HepG2 (cell line): ENCODE data around the gene GADD45GIP1. TPM values are rescaled to one million over a fixed set of nuclear protein-coding genes. Genes with fewer than 3 reads are reported as not detected.

ENCODE experiments used
- ELF3 ChIP-seq: IDR thresholded peaks from 2 replicates; pipeline ENCODE4 v1.6.1; 2016; ENCODE audit warnings: missing genetic modification reagents, missing compliant biosample characterization
- ETV5 ChIP-seq: IDR thresholded peaks from 2 replicates; pipeline ENCODE4 v1.6.1; 2018; ENCODE audit warnings: missing biosample characterization, missing genetic modification reagents, inconsistent platforms, borderline replicate concordance
- FOXK2 ChIP-seq: fragments of 450-650 bp; IDR thresholded peaks from 2 replicates; pipeline ENCODE4 v1.6.1; 2016
- GPN1 ChIP-seq: sonication (generic); formaldehyde crosslinking; IDR thresholded peaks from 2 replicates; pipeline ENCODE4 v1.5.1; 2020; ENCODE audit warnings: missing genetic modification reagents, borderline replicate concordance
- IRF2 ChIP-seq: IDR thresholded peaks from 2 replicates; pipeline ENCODE4 v1.6.1; 2018; ENCODE audit warnings: missing genetic modification reagents, missing compliant biosample characterization
- KDM4B ChIP-seq: sonication (generic); formaldehyde crosslinking; IDR thresholded peaks from 2 replicates; pipeline ENCODE4 v1.4.0; 2020; ENCODE audit warnings: missing genetic modification reagents
- KMT2A ChIP-seq: sonication (generic); formaldehyde crosslinking; IDR thresholded peaks from 2 replicates; pipeline ENCODE4 v1.4.0; 2020; ENCODE audit warnings: missing genetic modification reagents
- PRPF4 ChIP-seq: fragments of 200-400 bp; formaldehyde crosslinking; IDR thresholded peaks from 2 replicates; pipeline ENCODE4 v1.6.1; 2016; ENCODE audit warnings: low read length, low read depth; ENCODE audit not compliant: poor library complexity, severe bottlenecking
- RAD21 ChIP-seq: fragments of 450-650 bp; formaldehyde crosslinking; IDR thresholded peaks from 2 replicates; pipeline ENCODE4 v1.5.0; 2020; ENCODE audit warnings: mild to moderate bottlenecking
- REPIN1 ChIP-seq: sonication (generic); formaldehyde crosslinking; IDR thresholded peaks from 2 replicates; pipeline ENCODE4 v1.8.0; 2022; ENCODE audit warnings: missing genetic modification reagents, low read depth, mild to moderate bottlenecking, borderline replicate concordance
- RFX1 ChIP-seq: fragments of 450-650 bp; IDR thresholded peaks from 2 replicates; pipeline ENCODE4 v1.6.1; 2017
- RFXANK ChIP-seq: IDR thresholded peaks from 2 replicates; pipeline ENCODE4 v1.6.1; 2016
- SATB2 ChIP-seq: sonication (generic); formaldehyde crosslinking; IDR thresholded peaks from 2 replicates; pipeline ENCODE4 v1.5.0; 2020; ENCODE audit warnings: missing genetic modification reagents
- ZNF224 ChIP-seq: sonication (generic); formaldehyde crosslinking; IDR thresholded peaks from 2 replicates; pipeline ENCODE4 v1.5.0; 2020; ENCODE audit warnings: mild to moderate bottlenecking, missing genetic modification reagents
- polyA plus RNA-seq, 8 experiments: library from polyadenylated mRNA; depleted of rRNA in 3 of 8; stranded (reverse) in 7 of 8; unstranded in 1 of 8; fragments of >200 nt; fragmentation: Illumina TruSeq in 4 of 8; extraction: Trizol in 4 of 8; gene quantifications; 2 replicates each; pipeline versions ENCODE4 v1.2.1 to v1.2.3, GENCODE V29; 2011 to 2016; ENCODE audit warnings: low read depth in 4 of 8, missing spikeins in 1 of 8, mixed read lengths in 1 of 8; ENCODE audit not compliant: insufficient read depth in 1 of 8
- total RNA-seq, 5 experiments: library from RNA; depleted of rRNA; stranded (reverse); fragments of >200 nt; fragmentation: Illumina TruSeq; extraction: Trizol; gene quantifications; 2 replicates each; pipeline ENCODE4 v1.2.3, GENCODE V29; 2016; ENCODE audit warnings: low read depth in 1 of 5
- TF ChIP-seq, protein P1 (sequence below): sonication (generic); formaldehyde crosslinking; IDR thresholded peaks from 2 replicates; pipeline ENCODE4 v1.4.0; 2020; ENCODE audit warnings: missing genetic modification reagents, borderline replicate concordance
- TF ChIP-seq, protein P2 (sequence below): sonication (generic); formaldehyde crosslinking; IDR thresholded peaks from 2 replicates; pipeline ENCODE4 v1.8.0; 2022; ENCODE audit warnings: missing genetic modification reagents, mild to moderate bottlenecking, moderate library complexity, borderline replicate concordance

Gene GADD45GIP1
- total and polyA plus RNA-seq, 2 of the 13 experiments (the other 11 are each of a cell fraction or from before 2014, with no cell fraction given) = 24.6 to 30.7 TPM

DNA sequence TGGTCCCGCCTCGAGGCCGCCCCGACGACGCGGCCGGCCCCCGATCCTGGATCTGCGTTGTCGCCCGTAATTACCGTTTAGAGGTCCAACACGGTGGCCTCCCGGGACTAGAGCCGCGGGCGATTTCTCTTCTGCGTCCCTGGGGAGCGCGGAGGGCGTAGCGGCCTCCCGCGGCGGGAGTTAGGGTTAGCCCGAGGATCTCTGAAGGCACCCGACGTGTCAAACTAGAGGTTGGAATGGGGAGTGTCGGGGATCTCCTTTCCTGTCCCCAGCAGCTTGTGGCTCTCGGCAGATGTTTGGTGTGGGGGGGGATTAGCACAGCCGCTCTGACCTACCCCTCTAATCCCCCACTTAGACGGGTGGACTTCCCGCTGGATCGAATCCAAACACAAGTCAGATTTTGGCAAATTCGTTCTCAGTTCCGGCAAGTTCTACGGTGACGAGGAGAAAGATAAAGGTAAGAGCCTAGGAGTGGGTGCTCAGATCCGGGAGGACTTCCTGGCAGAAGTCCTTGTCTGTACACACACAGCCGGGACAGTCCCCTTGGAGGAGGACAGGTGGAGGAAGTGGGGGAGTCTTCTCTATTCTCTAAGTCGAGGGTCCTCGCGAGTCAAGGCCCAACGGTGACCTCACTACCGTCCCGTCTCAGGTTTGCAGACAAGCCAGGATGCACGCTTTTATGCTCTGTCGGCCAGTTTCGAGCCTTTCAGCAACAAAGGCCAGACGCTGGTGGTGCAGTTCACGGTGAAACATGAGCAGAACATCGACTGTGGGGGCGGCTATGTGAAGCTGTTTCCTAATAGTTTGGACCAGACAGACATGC, 18.0 kb downstream of the GADD45GIP1 start (continued):
- TF ChIP-seq ZNF224 (CRISPR knock-in tag) (0 out of 2 replicates have a peak, but pooled peaks have one; percentile 43), REPIN1 (CRISPR knock-in tag) (no peak), ETV5 (CRISPR knock-in tag) (no peak), RFXANK (CRISPR knock-in tag) (no peak), SATB2 (CRISPR knock-in tag) (no peak), FOXK2 (no peak), ELF3 (CRISPR knock-in tag) (no peak), RAD21 (0 out of 2 replicates have a peak, but pooled peaks have one; percentile 6), KMT2A (CRISPR knock-in tag) (no peak; the same call in 1 of the 2 replicates), PRPF4 (no peak), KDM4B (no peak), GPN1 (CRISPR knock-in tag) (no peak), RFX1 (no peak), IRF2 (CRISPR knock-in tag) (no peak)
- TF ChIP-seq, protein P1, sequence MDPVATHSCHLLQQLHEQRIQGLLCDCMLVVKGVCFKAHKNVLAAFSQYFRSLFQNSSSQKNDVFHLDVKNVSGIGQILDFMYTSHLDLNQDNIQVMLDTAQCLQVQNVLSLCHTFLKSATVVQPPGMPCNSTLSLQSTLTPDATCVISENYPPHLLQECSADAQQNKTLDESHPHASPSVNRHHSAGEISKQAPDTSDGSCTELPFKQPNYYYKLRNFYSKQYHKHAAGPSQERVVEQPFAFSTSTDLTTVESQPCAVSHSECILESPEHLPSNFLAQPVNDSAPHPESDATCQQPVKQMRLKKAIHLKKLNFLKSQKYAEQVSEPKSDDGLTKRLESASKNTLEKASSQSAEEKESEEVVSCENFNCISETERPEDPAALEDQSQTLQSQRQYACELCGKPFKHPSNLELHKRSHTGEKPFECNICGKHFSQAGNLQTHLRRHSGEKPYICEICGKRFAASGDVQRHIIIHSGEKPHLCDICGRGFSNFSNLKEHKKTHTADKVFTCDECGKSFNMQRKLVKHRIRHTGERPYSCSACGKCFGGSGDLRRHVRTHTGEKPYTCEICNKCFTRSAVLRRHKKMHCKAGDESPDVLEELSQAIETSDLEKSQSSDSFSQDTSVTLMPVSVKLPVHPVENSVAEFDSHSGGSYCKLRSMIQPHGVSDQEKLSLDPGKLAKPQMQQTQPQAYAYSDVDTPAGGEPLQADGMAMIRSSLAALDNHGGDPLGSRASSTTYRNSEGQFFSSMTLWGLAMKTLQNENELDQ (CRISPR knock-in tag) = no peak
- TF ChIP-seq, protein P2, sequence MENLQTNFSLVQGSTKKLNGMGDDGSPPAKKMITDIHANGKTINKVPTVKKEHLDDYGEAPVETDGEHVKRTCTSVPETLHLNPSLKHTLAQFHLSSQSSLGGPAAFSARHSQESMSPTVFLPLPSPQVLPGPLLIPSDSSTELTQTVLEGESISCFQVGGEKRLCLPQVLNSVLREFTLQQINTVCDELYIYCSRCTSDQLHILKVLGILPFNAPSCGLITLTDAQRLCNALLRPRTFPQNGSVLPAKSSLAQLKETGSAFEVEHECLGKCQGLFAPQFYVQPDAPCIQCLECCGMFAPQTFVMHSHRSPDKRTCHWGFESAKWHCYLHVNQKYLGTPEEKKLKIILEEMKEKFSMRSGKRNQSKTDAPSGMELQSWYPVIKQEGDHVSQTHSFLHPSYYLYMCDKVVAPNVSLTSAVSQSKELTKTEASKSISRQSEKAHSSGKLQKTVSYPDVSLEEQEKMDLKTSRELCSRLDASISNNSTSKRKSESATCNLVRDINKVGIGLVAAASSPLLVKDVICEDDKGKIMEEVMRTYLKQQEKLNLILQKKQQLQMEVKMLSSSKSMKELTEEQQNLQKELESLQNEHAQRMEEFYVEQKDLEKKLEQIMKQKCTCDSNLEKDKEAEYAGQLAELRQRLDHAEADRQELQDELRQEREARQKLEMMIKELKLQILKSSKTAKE (CRISPR knock-in tag) = no peak
